Panc1 (cell line): ENCODE measurements around the gene LAMP5.

Source experiments
- POLR2AphosphoS5 ChIP-seq: IDR thresholded peaks from 2 replicates; pipeline ENCODE4 v1.6.1; 2012; ENCODE audit warnings: mild to moderate bottlenecking, low read depth, low read length, moderate library complexity
- SIN3A ChIP-seq: IDR thresholded peaks from 2 replicates; pipeline ENCODE4 v1.6.1; 2012; ENCODE audit warnings: low read depth, mild to moderate bottlenecking, low read length, moderate library complexity, borderline replicate concordance; ENCODE audit not compliant: insufficient read depth
- TCF7L2 ChIP-seq: IDR thresholded peaks from 2 replicates; pipeline ENCODE4 v1.6.1; 2011; ENCODE audit warnings: mild to moderate bottlenecking, low read depth, low read length, inconsistent platforms
- TF ChIP-seq, protein P1 (sequence below): fragments of 450-650 bp; IDR thresholded peaks from 2 replicates; pipeline ENCODE4 v1.5.1; 2017; ENCODE audit warnings: mild to moderate bottlenecking
- TF ChIP-seq, protein P2 (sequence below), 2 experiments: IDR thresholded peaks; 2 replicates each; pipeline ENCODE4 v1.6.1; 2011 to 2012; ENCODE audit warnings: low read depth in 2 of 2, control low read depth in 1 of 2, low read length in 1 of 2, mild to moderate bottlenecking in 1 of 2, moderate library complexity in 1 of 2; ENCODE audit not compliant: insufficient read depth in 1 of 2

DNA sequence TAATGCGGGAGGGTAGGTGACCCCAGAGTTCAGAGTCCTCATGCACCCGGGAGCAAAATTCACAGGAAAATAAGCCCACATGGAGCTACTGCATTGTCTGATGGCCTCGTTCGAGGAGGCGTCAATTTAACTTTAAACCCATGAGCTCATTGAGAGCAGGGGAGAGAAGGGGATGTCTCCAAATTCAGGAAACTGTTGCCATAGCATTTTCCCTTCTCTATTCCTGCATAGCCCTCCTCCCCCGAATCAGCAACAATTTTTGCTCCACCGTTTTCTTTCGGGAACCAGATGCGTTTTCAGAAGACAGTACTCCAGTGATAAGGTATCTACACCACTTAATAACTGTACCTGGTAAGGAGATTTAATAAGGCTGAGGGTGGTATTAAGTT is 324 bp upstream of the LAMP5 start:
- no peak for TF ChIP-seq SIN3A
- no peak for TF ChIP-seq TCF7L2
- TF ChIP-seq, protein P1, sequence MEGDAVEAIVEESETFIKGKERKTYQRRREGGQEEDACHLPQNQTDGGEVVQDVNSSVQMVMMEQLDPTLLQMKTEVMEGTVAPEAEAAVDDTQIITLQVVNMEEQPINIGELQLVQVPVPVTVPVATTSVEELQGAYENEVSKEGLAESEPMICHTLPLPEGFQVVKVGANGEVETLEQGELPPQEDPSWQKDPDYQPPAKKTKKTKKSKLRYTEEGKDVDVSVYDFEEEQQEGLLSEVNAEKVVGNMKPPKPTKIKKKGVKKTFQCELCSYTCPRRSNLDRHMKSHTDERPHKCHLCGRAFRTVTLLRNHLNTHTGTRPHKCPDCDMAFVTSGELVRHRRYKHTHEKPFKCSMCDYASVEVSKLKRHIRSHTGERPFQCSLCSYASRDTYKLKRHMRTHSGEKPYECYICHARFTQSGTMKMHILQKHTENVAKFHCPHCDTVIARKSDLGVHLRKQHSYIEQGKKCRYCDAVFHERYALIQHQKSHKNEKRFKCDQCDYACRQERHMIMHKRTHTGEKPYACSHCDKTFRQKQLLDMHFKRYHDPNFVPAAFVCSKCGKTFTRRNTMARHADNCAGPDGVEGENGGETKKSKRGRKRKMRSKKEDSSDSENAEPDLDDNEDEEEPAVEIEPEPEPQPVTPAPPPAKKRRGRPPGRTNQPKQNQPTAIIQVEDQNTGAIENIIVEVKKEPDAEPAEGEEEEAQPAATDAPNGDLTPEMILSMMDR: no peak
- TF ChIP-seq, protein P2, sequence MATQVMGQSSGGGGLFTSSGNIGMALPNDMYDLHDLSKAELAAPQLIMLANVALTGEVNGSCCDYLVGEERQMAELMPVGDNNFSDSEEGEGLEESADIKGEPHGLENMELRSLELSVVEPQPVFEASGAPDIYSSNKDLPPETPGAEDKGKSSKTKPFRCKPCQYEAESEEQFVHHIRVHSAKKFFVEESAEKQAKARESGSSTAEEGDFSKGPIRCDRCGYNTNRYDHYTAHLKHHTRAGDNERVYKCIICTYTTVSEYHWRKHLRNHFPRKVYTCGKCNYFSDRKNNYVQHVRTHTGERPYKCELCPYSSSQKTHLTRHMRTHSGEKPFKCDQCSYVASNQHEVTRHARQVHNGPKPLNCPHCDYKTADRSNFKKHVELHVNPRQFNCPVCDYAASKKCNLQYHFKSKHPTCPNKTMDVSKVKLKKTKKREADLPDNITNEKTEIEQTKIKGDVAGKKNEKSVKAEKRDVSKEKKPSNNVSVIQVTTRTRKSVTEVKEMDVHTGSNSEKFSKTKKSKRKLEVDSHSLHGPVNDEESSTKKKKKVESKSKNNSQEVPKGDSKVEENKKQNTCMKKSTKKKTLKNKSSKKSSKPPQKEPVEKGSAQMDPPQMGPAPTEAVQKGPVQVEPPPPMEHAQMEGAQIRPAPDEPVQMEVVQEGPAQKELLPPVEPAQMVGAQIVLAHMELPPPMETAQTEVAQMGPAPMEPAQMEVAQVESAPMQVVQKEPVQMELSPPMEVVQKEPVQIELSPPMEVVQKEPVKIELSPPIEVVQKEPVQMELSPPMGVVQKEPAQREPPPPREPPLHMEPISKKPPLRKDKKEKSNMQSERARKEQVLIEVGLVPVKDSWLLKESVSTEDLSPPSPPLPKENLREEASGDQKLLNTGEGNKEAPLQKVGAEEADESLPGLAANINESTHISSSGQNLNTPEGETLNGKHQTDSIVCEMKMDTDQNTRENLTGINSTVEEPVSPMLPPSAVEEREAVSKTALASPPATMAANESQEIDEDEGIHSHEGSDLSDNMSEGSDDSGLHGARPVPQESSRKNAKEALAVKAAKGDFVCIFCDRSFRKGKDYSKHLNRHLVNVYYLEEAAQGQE (IDR thresholded peaks at IDR 0.05; ENCODE audit: insufficient read depth in 1 of 2, low read depth in 2 of 2, low read length in 1 of 2): no peak
- no peak for TF ChIP-seq POLR2AphosphoS5
